ENCODE data around the gene SNRPD3.

GRCh38 chr22:24578355-24579257 lies 22.8 kb downstream of the SNRPD3 start:
- TF ChIP-seq MAX (IDR thresholded peaks at IDR 0.05; ENCODE audit: insufficient read depth, insufficient read length) (no peak), GATA2 (IDR thresholded peaks at IDR 0.05; ENCODE audit: insufficient read depth, insufficient read length, low read depth, low read length) (no peak), POLR2A (IDR thresholded peaks at IDR 0.05; ENCODE audit: low read depth, low read length) (no peak), EZH2 (IDR thresholded peaks at IDR 0.05; ENCODE audit: borderline replicate concordance, low read depth, low read length, severe bottlenecking) (no peak), CTCF (IDR thresholded peaks at IDR 0.05; ENCODE audit: extremely low read depth in 1 of 2, insufficient read depth in 1 of 2, low read depth in 1 of 2, low read length in 2 of 2) (no peak), POLR2AphosphoS5 (IDR thresholded peaks at IDR 0.05; ENCODE audit: insufficient read depth, low read depth, low read length) (no peak)

All from endothelial cell of umbilical vein (primary cell).